Retina (tissue), 1 donor: Measurements from ENCODE around the gene STK32C.
"Not testable (repeated sequence)": the region's sequence is repeated elsewhere in the genome, so short reads cannot be mapped to it uniquely, and the experiment has no call there.

Source experiments
- DNase-seq: peaks from one replicate; pipeline ENCODE4 v3.0.0-alpha.2; 2016

Gene STK32C

DNA sequence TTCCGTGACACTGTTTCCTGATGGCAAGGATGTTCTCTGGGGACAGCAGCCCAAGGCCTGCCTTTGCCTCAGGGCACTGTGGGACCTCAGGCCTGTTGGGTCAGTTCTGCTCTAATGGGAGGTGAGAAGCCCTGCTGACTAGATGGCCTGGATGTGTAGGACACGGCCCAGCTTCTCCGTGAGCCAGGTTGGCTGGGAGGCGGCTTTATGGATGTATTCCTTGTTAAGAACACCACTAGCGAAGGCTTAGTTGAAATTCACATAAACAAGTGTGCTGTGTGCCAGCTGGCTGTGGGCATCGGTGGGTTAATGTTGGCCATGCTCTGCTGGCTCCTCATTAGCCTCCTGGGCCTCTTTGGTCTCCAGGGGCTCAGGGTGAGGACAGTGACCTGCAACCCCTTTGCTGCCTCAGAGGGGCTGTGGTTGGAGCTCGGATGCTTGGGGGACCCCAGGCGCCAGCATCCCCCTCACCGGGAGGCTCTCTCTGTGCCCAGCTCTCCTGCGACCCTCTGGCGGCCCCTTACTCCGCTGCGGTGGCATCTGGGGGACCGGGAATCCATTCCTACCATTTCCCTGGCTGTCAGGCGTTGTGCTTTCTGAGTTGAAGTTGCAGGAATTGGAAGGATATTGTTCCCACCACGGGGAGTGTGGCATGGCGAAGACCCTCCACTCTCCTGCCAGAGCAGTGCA is 143.8 kb downstream of the STK32C start:
- no peak for DNase-seq

- DNase-seq = no peak
Measured at GRCh38 chr10:132163278-132163765, 144.4 kb downstream of the STK32C start.

DNA sequence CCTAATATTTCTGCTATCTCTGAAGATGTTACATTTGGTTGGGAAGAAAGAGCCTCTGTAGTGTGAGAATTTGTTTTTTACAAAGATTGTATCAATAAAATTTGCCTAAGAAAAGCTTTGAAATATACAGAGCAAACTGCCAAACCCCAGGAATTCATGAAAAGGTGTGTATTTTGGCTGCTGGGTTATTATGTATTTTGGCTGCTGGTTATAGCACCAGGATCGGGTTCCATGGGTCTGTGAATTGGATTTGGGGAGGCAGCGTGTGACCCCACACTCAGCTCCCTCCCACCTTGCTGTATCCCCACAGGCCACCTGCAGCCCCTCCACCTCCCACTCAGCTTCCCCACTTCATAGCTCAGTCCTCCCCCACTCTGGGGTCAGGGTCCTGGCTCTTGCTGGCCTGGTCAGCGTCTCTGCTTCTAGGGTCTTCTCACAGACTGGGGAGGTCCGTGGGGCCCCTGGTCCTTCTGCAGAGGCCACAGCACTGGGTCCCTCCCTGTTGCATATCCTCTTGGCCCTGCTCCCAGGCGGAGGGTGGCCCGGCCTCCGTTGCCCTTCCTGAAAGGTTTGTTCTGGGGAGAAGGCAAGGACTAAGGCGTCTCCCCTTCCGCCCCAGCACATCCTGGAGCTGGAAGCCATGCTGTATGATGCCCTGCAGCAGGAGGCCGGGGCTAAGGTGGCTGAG is 145.0 kb downstream of the STK32C start:
- no peak for DNase-seq

GRCh38 chr10:132162021-132162531 is 145.7 kb downstream of the STK32C start:
- DNase-seq = no peak

- DNase-seq = not testable (repeated sequence)
Measured at GRCh38 chr10:132160834-132161622, 146.7 kb downstream of the STK32C start.

DNA sequence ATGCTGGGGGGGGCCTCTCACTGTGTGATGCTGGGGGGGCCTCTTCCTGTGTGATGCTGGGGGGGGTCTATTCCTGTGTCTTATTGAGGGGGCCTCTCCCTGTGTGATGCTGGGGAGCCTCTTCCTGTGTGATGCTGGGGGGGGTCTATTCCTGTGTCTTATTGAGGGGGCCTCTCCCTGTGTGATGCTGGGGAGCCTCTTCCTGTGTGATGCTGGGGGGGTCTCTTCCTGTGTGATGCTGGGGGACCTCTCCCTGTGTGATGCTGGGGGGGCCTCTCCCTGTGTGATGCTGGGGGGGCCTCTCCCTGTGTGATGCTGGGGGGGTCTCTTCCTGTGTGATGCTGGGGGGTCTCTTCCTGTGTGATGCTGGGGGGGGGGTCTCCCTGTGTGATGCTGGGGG is 147.5 kb downstream of the STK32C start:
- DNase-seq = not testable (repeated sequence)

DNA sequence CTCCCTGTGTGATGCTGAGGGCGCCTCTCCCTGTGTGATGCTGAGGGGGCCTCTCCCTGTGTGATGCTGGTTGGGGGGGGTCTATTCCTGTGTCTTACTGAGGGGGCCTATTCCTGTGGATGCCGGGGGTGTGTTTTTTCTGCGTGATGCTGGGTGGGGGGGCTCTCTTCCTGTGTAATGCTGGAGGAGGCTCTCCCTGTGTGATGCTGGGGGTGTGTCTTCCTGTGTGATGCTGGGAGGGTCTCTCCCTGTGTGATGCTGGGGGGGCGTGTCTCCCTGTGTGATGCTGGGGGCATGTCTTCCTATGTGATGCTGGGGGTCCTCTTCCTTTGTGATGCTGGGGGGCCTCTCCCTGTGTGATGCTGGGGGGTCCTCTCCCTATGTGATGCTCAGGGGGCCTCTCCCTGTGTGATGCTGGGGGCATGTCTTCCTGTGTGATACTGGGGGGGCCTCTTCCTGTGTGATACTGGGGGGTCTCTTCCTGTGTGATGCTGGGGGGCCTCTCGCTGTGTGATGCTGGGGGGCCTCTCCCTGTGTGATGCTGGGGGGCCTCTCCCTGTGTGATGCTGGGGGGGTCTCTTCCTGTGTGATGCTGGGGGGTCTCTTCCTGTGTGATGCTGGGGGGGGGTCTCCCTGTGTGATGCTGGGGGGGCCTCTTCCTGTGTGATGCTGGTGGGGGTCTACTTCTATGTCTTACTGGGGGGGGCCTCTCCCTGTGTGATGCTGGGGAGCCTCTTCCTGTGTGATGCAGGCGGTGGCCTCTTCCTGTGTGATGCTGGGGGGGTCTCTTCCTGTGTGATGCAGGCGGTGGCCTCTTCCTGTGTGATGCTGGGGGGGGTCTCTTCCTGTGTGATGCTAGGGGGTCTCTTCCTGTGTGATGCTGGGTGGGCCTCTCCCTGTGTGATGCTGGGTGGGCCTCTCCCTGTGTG is 148.2 kb downstream of the STK32C start:
- DNase-seq = not testable (repeated sequence)

DNA sequence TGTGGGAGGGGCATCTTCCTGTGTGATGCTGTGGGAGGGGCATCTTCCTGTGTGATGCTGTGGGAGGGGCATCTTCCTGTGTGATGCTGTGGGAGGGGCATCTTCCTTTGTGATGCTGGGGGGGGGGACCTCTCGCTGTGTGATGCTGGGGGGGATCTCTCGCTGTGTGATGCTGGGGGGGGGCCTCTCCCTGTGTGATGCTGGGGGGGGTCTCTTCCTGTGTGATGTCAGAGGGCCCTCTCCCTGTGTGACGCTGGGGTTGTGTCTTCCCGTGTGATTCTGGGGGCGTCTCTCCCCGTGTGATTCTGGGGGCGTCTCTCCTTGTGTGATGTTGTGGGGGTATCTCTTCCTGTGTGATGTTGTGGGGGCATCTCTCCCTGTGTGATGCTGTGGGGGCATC is 148.9 kb downstream of the STK32C start:
- no peak for DNase-seq

- no peak for DNase-seq
Measured at GRCh38 chr10:132158122-132158741, 149.5 kb downstream of the STK32C start.
